GM10248 (cell line): ENCODE measurements around the gene TPBGL.

Source experiments
- CTCF ChIA-PET: fragments of 300-600 bp; sonication (Branson Sonifier 250); formaldehyde crosslinking; extraction: SDS; loops from one replicate; lab custom pipeline; 2021; ENCODE audit warnings: antibody characterized with exemption; lab: Yijun Ruan, JAX
- POLR2A ChIA-PET: fragments of 350-650 bp; sonication (Branson Sonifier 250); formaldehyde crosslinking; extraction: SDS; loops from one replicate; lab custom pipeline; 2020; ENCODE audit warnings: antibody characterized with exemption; lab: Yijun Ruan, JAX
- DNase-seq: peaks from one replicate; pipeline ENCODE4 v3.0.0; 2012; ENCODE audit errors: extremely low spot score
- CTCF ChIP-seq: IDR thresholded peaks from 2 replicates; pipeline ENCODE4 v1.5.1; 2012; ENCODE audit warnings: mild to moderate bottlenecking, low read depth; ENCODE audit errors: extremely low read depth, missing control alignments, control extremely low read depth

Gene TPBGL

GRCh38 chr11:75289919-75290318 lies 49.3 kb downstream of the TPBGL start:
- CTCF ChIA-PET = interaction anchor here (0.8 to 3.4 kb wide), 7 partner anchors 10 to 149 kb away, joined by 3 to 19 read pairs (median 3); no protein-coding TSS in a partner anchor
- no peak for TF ChIP-seq CTCF
- POLR2A ChIA-PET = no interaction called here
- no peak for DNase-seq

- ChIA-PET CTCF (no interaction called here), POLR2A (no interaction called here)
- TF ChIP-seq CTCF = no peak
- no peak for DNase-seq
Measured at GRCh38 chr11:75291741-75292140, 51.2 kb downstream of the TPBGL start.

- TF ChIP-seq CTCF = no peak
- DNase-seq = no peak
- ChIA-PET POLR2A (no interaction called here), CTCF (interaction anchor here (1.0 to 1.7 kb wide), 3 partner anchors 12 to 91 kb away, joined by 4 to 6 read pairs (median 4); no protein-coding TSS in a partner anchor)
Measured at GRCh38 chr11:75292943-75293342, 52.4 kb downstream of the TPBGL start.
